ENCODE data around the gene B3GNT5.

B3GNT5 gene

DNA sequence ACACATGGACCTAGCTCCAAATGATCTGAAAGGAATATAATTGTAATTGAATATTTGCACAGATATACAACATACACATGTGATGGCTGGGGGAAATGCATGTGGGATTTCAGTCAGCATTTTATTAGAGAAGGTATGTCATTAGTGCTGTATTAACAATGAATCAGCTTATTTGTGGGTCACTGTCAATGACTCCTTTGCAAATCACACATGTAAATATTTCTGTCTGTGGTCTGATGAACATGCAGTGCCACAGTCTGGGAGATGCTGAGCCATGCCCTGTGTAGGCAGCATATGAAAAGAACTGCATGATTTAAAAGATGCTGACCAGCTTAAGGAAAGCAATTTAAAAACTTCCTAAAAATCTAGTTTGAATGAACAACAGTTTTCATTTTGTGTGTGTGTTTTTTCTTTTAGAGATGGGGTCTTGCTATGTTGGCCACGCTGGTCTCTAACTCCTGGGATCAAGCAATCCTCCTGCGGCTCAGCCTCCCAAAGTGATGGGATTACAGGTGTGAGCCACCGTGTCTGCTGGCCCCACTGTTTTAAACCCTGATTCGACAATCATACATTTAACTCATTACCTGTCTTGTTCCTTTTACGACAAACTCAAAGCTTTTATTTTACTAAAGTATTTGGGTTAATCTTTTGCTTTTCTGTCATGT is 803 bp upstream of the B3GNT5 start:
- no peak overlapping the region for H3K4me3 ChIP-seq (ENCODE audit: low read depth, low read length)
- TF ChIP-seq, protein P1, sequence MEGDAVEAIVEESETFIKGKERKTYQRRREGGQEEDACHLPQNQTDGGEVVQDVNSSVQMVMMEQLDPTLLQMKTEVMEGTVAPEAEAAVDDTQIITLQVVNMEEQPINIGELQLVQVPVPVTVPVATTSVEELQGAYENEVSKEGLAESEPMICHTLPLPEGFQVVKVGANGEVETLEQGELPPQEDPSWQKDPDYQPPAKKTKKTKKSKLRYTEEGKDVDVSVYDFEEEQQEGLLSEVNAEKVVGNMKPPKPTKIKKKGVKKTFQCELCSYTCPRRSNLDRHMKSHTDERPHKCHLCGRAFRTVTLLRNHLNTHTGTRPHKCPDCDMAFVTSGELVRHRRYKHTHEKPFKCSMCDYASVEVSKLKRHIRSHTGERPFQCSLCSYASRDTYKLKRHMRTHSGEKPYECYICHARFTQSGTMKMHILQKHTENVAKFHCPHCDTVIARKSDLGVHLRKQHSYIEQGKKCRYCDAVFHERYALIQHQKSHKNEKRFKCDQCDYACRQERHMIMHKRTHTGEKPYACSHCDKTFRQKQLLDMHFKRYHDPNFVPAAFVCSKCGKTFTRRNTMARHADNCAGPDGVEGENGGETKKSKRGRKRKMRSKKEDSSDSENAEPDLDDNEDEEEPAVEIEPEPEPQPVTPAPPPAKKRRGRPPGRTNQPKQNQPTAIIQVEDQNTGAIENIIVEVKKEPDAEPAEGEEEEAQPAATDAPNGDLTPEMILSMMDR (IDR thresholded peaks at IDR 0.05; ENCODE audit: low read depth, low read length), result no peak
- H3K4me1 ChIP-seq, result no peaks in the 10 kb centered on the region
- no peaks in the 10 kb centered on the region for H3K36me3 ChIP-seq
- peaks cover 39% of the 10 kb centered on the region for H3K27me3 ChIP-seq
- H3K9me3 ChIP-seq, result no peaks in the 10 kb centered on the region
- DNase-seq, result no peak

DNA sequence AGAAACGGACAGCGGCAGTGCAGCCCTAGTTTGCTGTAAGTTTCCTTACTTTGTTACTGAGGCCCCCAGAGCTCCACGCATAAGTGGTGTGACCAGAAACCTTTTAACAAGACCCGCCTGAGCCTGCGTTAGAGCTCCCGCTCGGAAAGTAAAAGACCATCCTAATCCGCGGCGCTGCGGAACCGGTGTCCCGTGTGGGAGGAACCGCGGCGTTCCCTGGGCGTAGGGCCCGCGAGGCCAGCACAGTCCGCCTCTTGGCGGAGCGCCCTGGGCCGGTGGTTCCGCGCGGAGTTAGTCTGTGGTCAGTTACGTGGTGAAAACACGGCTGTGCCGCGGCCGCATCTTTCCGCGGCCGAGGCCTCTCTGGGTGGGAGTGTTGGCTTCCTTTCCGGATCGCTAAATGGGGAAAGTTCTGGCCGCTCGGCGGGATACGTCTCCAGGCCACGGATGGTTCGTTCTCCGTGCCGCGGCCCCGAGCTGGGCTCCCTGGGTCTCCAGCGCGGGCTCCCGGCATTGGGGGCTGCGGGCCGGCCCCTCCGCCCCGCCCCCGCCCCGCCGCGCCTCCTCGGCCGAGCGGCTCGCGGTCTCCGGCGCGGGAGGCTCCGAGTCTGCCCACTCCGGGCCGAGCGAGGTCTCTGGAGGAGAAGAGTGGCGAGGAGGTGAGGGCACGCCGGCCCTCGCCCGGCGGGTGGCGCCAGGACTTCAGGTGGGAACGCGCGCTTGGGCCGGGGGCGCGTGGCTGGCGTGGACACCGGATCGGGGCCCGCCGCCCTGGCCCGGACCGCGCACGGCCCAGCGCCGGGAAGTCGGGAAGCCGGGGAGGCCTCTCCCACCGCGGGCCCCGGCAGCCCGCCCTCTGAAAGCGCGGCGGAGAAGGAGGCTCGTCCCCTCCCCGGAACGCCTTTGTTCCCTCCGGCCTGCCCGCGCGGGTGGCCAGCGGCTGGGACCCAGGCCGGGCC is 754 bp downstream of the B3GNT5 start:
- Histone ChIP-seq H3K4me3 (ENCODE audit: low read depth, low read length) (peak overlapping the region; percentile 68), H3K9me3 (no peaks in the 10 kb centered on the region), H3K27me3 (peaks cover 39% of the 10 kb centered on the region), H3K4me1 (no peaks in the 10 kb centered on the region), H3K36me3 (no peaks in the 10 kb centered on the region)
- TF ChIP-seq, protein P1 (IDR thresholded peaks at IDR 0.05; ENCODE audit: low read depth, low read length), result no peak
- peak; percentile 31 for DNase-seq

DNA sequence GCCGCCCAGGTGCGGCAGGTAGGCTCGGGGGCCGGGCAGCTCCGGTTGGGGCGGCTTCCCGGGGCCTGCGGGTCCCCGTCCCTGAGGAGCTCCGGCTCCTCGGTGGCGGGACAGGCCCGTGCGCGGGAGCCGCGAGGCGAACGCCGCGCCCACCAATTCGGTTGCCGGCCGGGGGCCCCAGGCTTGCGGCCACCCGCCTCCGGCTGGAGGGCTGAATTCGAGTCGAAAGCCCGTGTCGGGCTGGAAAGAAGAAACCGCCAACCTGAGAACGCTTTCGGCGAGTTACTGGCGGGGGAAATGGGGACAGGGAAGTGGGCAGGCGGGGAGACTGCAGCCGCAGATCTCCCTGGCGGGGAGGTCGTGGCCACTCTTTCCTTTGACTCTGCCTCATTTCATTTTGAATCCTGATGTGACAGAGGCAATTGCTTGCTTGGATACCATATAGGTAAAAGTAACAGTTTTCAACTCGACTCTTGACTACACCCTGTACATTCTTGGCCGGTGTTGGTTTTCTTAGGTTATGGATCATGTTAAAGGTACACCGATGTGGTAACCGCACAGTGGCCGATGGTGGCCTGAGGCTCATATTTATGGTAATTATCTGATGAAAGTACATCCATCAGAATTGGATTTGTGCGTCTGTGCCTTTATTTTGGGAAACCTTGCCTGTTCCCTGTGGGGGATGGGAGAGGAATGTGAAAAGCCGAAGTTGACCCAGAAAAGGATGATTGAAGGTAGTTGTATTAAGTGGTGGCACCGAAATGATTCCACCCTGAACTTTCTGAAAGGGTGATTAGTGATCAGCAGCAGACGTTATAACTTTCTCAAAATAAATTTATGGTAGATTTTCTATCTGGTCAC is 1.7 kb downstream of the B3GNT5 start:
- no peaks in the 10 kb centered on the region for H3K4me1 ChIP-seq
- peak overlapping the region; percentile 68 for H3K4me3 ChIP-seq (ENCODE audit: low read depth, low read length)
- H3K36me3 ChIP-seq, result no peaks in the 10 kb centered on the region
- TF ChIP-seq, protein P1 (IDR thresholded peaks at IDR 0.05; ENCODE audit: low read depth, low read length), result no peak
- no peaks in the 10 kb centered on the region for H3K9me3 ChIP-seq
- H3K27me3 ChIP-seq, result peaks cover 39% of the 10 kb centered on the region
- no peak for DNase-seq

DNA sequence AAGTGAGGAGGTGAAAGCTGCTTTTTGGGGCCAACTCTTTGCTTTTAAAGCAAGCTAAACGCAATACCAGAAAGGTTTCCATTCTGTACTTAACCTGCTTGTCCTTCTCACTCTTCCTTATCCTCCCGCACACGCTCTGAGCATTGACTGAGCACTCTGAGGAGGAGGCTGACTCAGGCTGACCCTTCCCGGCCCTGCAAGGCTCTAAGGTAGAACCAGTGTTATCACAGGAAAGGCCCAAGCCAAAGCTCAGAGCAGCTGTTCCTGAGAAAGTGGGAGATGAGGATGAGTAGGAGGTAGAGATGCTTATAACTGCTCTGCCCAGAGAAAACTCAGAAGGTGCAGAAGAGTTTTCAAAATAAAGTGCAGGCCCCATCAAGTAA is 2.3 kb downstream of the B3GNT5 start:
- no peaks in the 10 kb centered on the region for H3K36me3 ChIP-seq
- TF ChIP-seq, protein P1 (IDR thresholded peaks at IDR 0.05; ENCODE audit: low read depth, low read length), result no peak
- no peak overlapping the region for H3K4me3 ChIP-seq (ENCODE audit: low read depth, low read length)
- H3K27me3 ChIP-seq, result peaks cover 39% of the 10 kb centered on the region
- H3K4me1 ChIP-seq, result no peaks in the 10 kb centered on the region
- H3K9me3 ChIP-seq, result no peaks in the 10 kb centered on the region
- DNase-seq, result no peak

DNA sequence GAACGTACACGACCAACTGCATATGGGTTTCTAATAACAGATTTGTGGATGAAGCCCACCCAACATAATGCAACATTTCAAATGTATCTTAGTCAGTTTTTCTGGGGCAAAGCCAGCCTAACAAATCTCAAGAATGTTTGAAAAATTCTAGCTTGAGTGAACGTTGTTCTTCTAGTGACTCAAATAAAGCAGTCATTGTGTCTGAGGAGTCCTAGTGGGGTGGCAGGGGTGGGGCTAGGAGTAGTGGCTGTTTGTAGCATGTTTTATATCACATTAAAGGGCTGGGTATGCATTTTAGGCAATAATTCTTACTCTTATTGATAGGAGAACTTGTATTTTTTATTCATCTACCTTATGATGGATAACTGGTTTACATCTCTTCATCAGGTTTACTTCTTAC is 6.0 kb downstream of the B3GNT5 start:
- no peaks in the 10 kb centered on the region for H3K4me1 ChIP-seq
- H3K4me3 ChIP-seq (ENCODE audit: low read depth, low read length), result no peak overlapping the region
- peaks cover 14% of the 10 kb centered on the region for H3K27me3 ChIP-seq
- H3K9me3 ChIP-seq, result no peaks in the 10 kb centered on the region
- H3K36me3 ChIP-seq, result no peaks in the 10 kb centered on the region
- DNase-seq, result no peak
- TF ChIP-seq, protein P1 (IDR thresholded peaks at IDR 0.05; ENCODE audit: low read depth, low read length), result no peak
